IMR-90 (cell line): ENCODE measurements around the gene GLRX2.

Experiments
- CEBPB ChIP-seq: IDR thresholded peaks from 2 replicates; pipeline ENCODE4 v1.6.1; 2012; ENCODE audit warnings: low read depth, low read length, improper control_type of control experiment
- CHD1 ChIP-seq: IDR thresholded peaks from 2 replicates; pipeline ENCODE4 v1.6.1; 2012; ENCODE audit warnings: low read depth, low read length, improper control_type of control experiment
- FOS ChIP-seq: fragments of 150-350 bp; IDR thresholded peaks from 2 replicates; pipeline ENCODE4 v1.6.1; 2016; ENCODE audit warnings: low read depth, low read length
- NFE2L2 ChIP-seq: fragments of 150-350 bp; IDR thresholded peaks from 2 replicates; pipeline ENCODE4 v1.6.1; 2016; ENCODE audit warnings: low read depth, mild to moderate bottlenecking, low read length
- POLR2A ChIP-seq: IDR thresholded peaks from 2 replicates; pipeline ENCODE4 v1.6.1; 2012; ENCODE audit warnings: mild to moderate bottlenecking, low read depth, low read length
- RAD21 ChIP-seq: IDR thresholded peaks from 2 replicates; pipeline ENCODE4 v1.6.1; 2012; ENCODE audit warnings: low read length, improper control_type of control experiment
- RFX5 ChIP-seq: IDR thresholded peaks from 2 replicates; pipeline ENCODE4 v1.8.0; 2012; ENCODE audit warnings: low read depth, mild to moderate bottlenecking, low read length, moderate library complexity
- TF ChIP-seq, protein P1 (sequence below): conservative IDR thresholded peaks from 2 replicates; pipeline ENCODE4 v1.5.1; 2012; ENCODE audit warnings: mild to moderate bottlenecking, low read depth, low read length, improper control_type of control experiment

- TF ChIP-seq POLR2A (no peak; the same call in 1 of the 2 replicates), NFE2L2 (no peak), RFX5 (no peak), CEBPB (no peak), RAD21 (no peak), FOS (no peak), CHD1 (no peak)
- TF ChIP-seq, protein P1, sequence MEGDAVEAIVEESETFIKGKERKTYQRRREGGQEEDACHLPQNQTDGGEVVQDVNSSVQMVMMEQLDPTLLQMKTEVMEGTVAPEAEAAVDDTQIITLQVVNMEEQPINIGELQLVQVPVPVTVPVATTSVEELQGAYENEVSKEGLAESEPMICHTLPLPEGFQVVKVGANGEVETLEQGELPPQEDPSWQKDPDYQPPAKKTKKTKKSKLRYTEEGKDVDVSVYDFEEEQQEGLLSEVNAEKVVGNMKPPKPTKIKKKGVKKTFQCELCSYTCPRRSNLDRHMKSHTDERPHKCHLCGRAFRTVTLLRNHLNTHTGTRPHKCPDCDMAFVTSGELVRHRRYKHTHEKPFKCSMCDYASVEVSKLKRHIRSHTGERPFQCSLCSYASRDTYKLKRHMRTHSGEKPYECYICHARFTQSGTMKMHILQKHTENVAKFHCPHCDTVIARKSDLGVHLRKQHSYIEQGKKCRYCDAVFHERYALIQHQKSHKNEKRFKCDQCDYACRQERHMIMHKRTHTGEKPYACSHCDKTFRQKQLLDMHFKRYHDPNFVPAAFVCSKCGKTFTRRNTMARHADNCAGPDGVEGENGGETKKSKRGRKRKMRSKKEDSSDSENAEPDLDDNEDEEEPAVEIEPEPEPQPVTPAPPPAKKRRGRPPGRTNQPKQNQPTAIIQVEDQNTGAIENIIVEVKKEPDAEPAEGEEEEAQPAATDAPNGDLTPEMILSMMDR, result no peak
Measured at GRCh38 chr1:193060115-193060403, 45.2 kb downstream of the GLRX2 start.
